Ovary (tissue), 3 donors: ENCODE results near the gene HERC6.
"Not testable (repeated sequence)": the region's sequence is repeated elsewhere in the genome, so short reads cannot be mapped to it uniquely, and the experiment has no call there.

Source experiments
- CTCF ChIP-seq, 3 donors: fragments of 450-650 bp in 2 of 3; fragments of 200-600 bp in 1 of 3; IDR thresholded peaks; one replicate each; pipeline versions ENCODE4 v1.5.1 to v1.8.0; 2016 to 2022; ENCODE audit warnings: antibody characterized with exemption in 3 of 3, mild to moderate bottlenecking in 1 of 3
- EP300 ChIP-seq: sonication (generic); formaldehyde crosslinking; IDR thresholded peaks from one replicate; pipeline ENCODE4 v1.6.1; 2017; ENCODE audit warnings: antibody characterized with exemption
- POLR2A ChIP-seq: fragments of 450-650 bp; IDR thresholded peaks from one replicate; pipeline ENCODE4 v1.6.1; 2017; ENCODE audit warnings: antibody characterized with exemption, mild to moderate bottlenecking, moderate library complexity
- donor health status: DM: no; HTN: no; CAD: no.

- TF ChIP-seq CTCF (IDR thresholded peaks at IDR 0.05); EP300; POLR2A: not testable (repeated sequence)
Observed at GRCh38 chr4:88346902-88347301, 31.8 kb upstream of the HERC6 start.
